Common myeloid progenitor, CD34-positive (primary cell): Measurements from ENCODE around the gene SCG3.

Source experiments
- CTCF ChIA-PET: fragments of 350-600 bp; sonication (Branson Sonifier 250); formaldehyde crosslinking; loops from one replicate; lab custom pipeline; 2021; ENCODE audit warnings: antibody characterized with exemption; lab: Charles Lee
- POLR2A ChIA-PET: fragments of 350-600 bp; sonication (Branson Sonifier 250); formaldehyde crosslinking; loops from one replicate; lab custom pipeline; 2021; ENCODE audit warnings: antibody characterized with exemption; lab: Charles Lee
- DNase-seq, 3 donors: peaks; one replicate each; pipeline versions ENCODE4 v3.0.0 to v3.0.0-alpha.2; 2013
- H3K27ac ChIP-seq, 2 experiments: 1 replicate in 1 of 2; 2 replicates in 1 of 2; pipeline ENCODE4 v1.7.0; 2013; ENCODE audit warnings: inconsistent platforms in 2 of 2, low read length in 2 of 2, mild to moderate bottlenecking in 2 of 2, low read depth in 1 of 2, moderate library complexity in 1 of 2; ENCODE audit not compliant: severe bottlenecking in 2 of 2, insufficient read depth in 1 of 2, poor library complexity in 1 of 2
- H3K27me3 ChIP-seq, 5 experiments: replicated peaks in 2 of 5; 1 replicate in 3 of 5; 2 replicates in 2 of 5; pipeline versions ENCODE4 v1.6.1 to v1.7.0; 2013; ENCODE audit warnings: low read length in 4 of 5, mild to moderate bottlenecking in 2 of 5, moderate library complexity in 2 of 5, inconsistent platforms in 1 of 5; ENCODE audit not compliant: insufficient read depth in 5 of 5, control insufficient read depth in 4 of 5
- H3K36me3 ChIP-seq, 4 experiments: 1 replicate in 2 of 4; 2 replicates in 2 of 4; pipeline versions ENCODE4 v1.6.1 to v1.7.0; 2013; ENCODE audit warnings: low read length in 3 of 4, control low read depth in 1 of 4, mild to moderate bottlenecking in 1 of 4; ENCODE audit not compliant: control insufficient read depth in 4 of 4, insufficient read depth in 4 of 4
- H3K4me1 ChIP-seq, 4 experiments: 1 replicate in 3 of 4; 2 replicates in 1 of 4; pipeline versions ENCODE4 v1.6.1 to v1.7.1; 2013; ENCODE audit warnings: low read length in 3 of 4, mild to moderate bottlenecking in 3 of 4, control low read depth in 1 of 4, inconsistent platforms in 1 of 4, moderate library complexity in 1 of 4; ENCODE audit not compliant: control insufficient read depth in 4 of 4, insufficient read depth in 4 of 4; ENCODE audit errors: control extremely low read depth in 1 of 4
- H3K4me3 ChIP-seq, 7 experiments: 1 replicate in 4 of 7; 2 replicates in 3 of 7; pipeline versions ENCODE4 v1.5.1 to v1.7.0; 2013; ENCODE audit warnings: mild to moderate bottlenecking in 7 of 7, low read length in 6 of 7, moderate library complexity in 6 of 7, inconsistent platforms in 2 of 7, low read depth in 2 of 7, control low read depth in 1 of 7; ENCODE audit not compliant: insufficient read depth in 4 of 7, control insufficient read depth in 1 of 7; ENCODE audit errors: extremely low read depth in 1 of 7
- H3K9me3 ChIP-seq, 5 experiments: 1 replicate in 4 of 5; 2 replicates in 1 of 5; pipeline versions ENCODE4 v1.6.1 to v1.7.1; 2013; ENCODE audit warnings: low read length in 4 of 5, mild to moderate bottlenecking in 2 of 5, inconsistent platforms in 1 of 5, low read depth in 1 of 5, moderate library complexity in 1 of 5; ENCODE audit not compliant: control insufficient read depth in 4 of 5, insufficient read depth in 2 of 5; ENCODE audit errors: control extremely low read depth in 1 of 5
- WGBS: methylation state at CpG from one replicate; pipeline ENCODE4 v1.1.5; 2013; ENCODE audit not compliant: insufficient coverage; 5-methylcytosine and 5-hydroxymethylcytosine counted together

SCG3 gene

GRCh38 chr15:51677021-51677420, 4.3 kb upstream of the SCG3 start:
- H3K4me3 ChIP-seq = no peak overlapping the region
- WGBS = no CpG with 5 or more reads among the region's 1 CpG
- no peak overlapping the region for H3K27ac ChIP-seq
- POLR2A ChIA-PET = no interaction called here
- CTCF ChIA-PET = no interaction called here
- H3K9me3 ChIP-seq = no peaks in the 10 kb centered on the region
- peaks cover 4 to 15% (median 8%) of the 10 kb centered on the region in 5 experiments for H3K27me3 ChIP-seq
- no peaks in the 10 kb centered on the region for H3K36me3 ChIP-seq
- no peak for DNase-seq
- H3K4me1 ChIP-seq = peaks cover 0 to 13% (median 7%) of the 10 kb centered on the region in 4 experiments

- POLR2A ChIA-PET = no interaction called here
- Histone ChIP-seq H3K36me3 (no peaks in the 10 kb centered on the region), H3K27ac (no peak overlapping the region), H3K9me3 (no peaks in the 10 kb centered on the region), H3K27me3 (peaks cover 4 to 18% (median 11%) of the 10 kb centered on the region in 5 experiments), H3K4me3 (no peak overlapping the region), H3K4me1 (peaks cover 0 to 9% (median 7%) of the 10 kb centered on the region in 4 experiments)
- no peak for DNase-seq
- WGBS = 100% methylated on average over 1 of the region's 2 CpGs
- CTCF ChIA-PET = no interaction called here
These were observed 3.9 kb upstream of the SCG3 start for GRCh38 chr15:51677452-51677851.

GRCh38 chr15:51678096-51678495, 3.2 kb upstream of the SCG3 start:
- no CpG with 5 or more reads among the region's 2 CpGs for WGBS
- H3K27ac ChIP-seq = no peak overlapping the region
- H3K27me3 ChIP-seq = peaks cover 4 to 24% (median 14%) of the 10 kb centered on the region in 5 experiments
- no peaks in the 10 kb centered on the region for H3K9me3 ChIP-seq
- CTCF ChIA-PET = no interaction called here
- POLR2A ChIA-PET = no interaction called here
- H3K36me3 ChIP-seq = no peaks in the 10 kb centered on the region
- DNase-seq = no peak
- no peak overlapping the region for H3K4me3 ChIP-seq
- peaks cover 0 to 9% (median 6%) of the 10 kb centered on the region in 4 experiments for H3K4me1 ChIP-seq

- Histone ChIP-seq H3K9me3 (no peaks in the 10 kb centered on the region), H3K4me3 (no peak overlapping the region), H3K36me3 (no peaks in the 10 kb centered on the region), H3K27me3 (peaks cover 4 to 29% (median 14%) of the 10 kb centered on the region in 5 experiments), H3K27ac (no peak overlapping the region), H3K4me1 (peaks cover 0 to 9% (median 6%) of the 10 kb centered on the region in 4 experiments)
- DNase-seq = no peak
- 70% methylated on average over 2 of the region's 2 CpGs for WGBS
- CTCF ChIA-PET = interaction anchor here (1.5 to 2.6 kb wide), 2 partner anchors 31 to 96 kb away, joined by 3 to 16 read pairs; no protein-coding TSS in a partner anchor
- POLR2A ChIA-PET = no interaction called here
These were observed 982 bp upstream of the SCG3 start for GRCh38 chr15:51680321-51680720.

DNA sequence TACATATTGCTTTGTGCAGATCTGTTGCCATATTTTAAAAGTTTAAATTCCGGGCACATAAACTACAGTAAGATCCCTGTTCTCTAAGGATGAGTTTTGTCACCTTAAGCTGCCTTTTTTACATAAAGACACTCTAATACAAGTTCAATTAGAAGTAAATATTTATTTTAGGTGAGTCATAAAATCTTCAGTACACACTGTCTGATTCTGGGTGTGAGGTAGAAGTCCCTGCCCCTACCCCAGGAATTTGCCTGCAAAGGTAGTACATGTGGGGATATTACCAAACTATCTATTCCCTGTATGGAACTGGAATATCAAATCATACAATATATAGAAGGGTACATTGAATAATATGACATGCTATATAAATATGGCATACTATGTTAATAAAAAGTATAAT, 6.3 kb downstream of the SCG3 start:
- H3K27ac ChIP-seq = no peak overlapping the region
- H3K36me3 ChIP-seq = no peaks in the 10 kb centered on the region
- WGBS = no CpG with 5 or more reads among the region's 1 CpG
- H3K9me3 ChIP-seq = no peaks in the 10 kb centered on the region
- POLR2A ChIA-PET = no interaction called here
- DNase-seq = no peak
- CTCF ChIA-PET = interaction anchor here (1.6 kb wide), 1 partner anchor 42 kb away, joined by 4 read pairs; no protein-coding TSS in a partner anchor
- H3K4me1 ChIP-seq = no peaks in the 10 kb centered on the region
- peaks cover 0 to 13% (median 10%) of the 10 kb centered on the region in 5 experiments for H3K27me3 ChIP-seq
- no peak overlapping the region for H3K4me3 ChIP-seq

DNA sequence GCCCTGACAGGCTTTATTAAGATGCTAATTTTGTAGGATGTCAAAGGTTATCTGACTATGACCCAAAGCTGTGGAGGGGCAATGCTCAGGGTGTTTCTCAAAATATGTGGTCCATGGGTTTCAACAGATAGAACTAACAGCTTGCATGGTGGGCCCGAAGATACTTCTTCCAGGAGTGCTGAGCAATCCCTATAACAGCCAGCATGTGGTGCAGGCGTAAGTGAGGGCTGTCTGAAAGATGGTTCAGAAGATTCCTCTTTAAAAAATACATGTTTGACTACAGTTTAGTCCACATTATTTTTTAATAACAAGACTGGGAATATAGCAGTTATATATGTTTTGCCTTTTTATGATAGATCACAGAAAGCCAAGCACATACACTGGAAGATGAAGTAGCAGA, 7.6 kb downstream of the SCG3 start:
- 100% methylated on average over 1 of the region's 2 CpGs for WGBS
- ChIA-PET CTCF (interaction anchor here (0.6 to 3.0 kb wide), 6 partner anchors 39 to 87 kb away, joined by 3 to 18 read pairs (median 4); no protein-coding TSS in a partner anchor), POLR2A (interaction anchor here (0.9 kb wide), 1 partner anchor 46 kb away, joined by 3 read pairs; no protein-coding TSS in a partner anchor)
- no peaks in the 10 kb centered on the region for H3K36me3 ChIP-seq
- DNase-seq = peak in 2 of 3 donors; percentile 23 to 38
- no peak overlapping the region for H3K4me3 ChIP-seq
- no peak overlapping the region for H3K27ac ChIP-seq
- H3K9me3 ChIP-seq = no peaks in the 10 kb centered on the region
- H3K27me3 ChIP-seq = peaks cover 0 to 13% (median 2%) of the 10 kb centered on the region in 5 experiments
- no peaks in the 10 kb centered on the region for H3K4me1 ChIP-seq

DNA sequence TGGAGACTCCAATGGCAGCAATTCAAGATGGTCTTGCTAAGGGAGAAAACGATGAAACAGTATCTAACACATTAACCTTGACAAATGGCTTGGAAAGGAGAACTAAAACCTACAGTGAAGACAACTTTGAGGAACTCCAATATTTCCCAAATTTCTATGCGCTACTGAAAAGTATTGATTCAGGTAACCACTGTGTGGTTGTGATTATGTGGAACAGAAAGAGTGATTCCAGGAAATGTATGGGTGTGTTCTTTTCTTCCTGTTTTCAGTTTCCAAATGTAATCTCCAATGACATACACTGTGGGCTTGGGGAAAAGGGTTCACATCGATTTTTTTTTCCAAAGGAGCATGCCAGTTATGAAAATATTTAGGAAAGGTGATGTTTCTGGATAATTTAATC, 10.9 kb downstream of the SCG3 start:
- POLR2A ChIA-PET = no interaction called here
- Histone ChIP-seq H3K4me1 (no peaks in the 10 kb centered on the region), H3K27ac (no peak overlapping the region), H3K9me3 (no peaks in the 10 kb centered on the region), H3K4me3 (no peak overlapping the region), H3K36me3 (no peaks in the 10 kb centered on the region), H3K27me3 (peaks cover 0 to 11% (median 0%) of the 10 kb centered on the region in 5 experiments)
- CTCF ChIA-PET = no interaction called here
- WGBS = 83% methylated on average over 2 of the region's 3 CpGs
- no peak for DNase-seq
